Endothelial cell of umbilical vein (primary cell): ENCODE data around the gene SPRED1. TPM values are rescaled to one million over a fixed set of nuclear protein-coding genes. Genes with fewer than 3 reads are reported as not detected.

ENCODE experiments used
- BruUV-seq: library from RNA; stranded (reverse); fragments of 400-500 nt; replicated peaks from 2 replicates; lab custom pipeline; 2021; lab: Mats Ljungman, UMichigan
- CTCF ChIA-PET: fragments of 300-600, 350-600 bp; sonication (Branson Sonifier 250); formaldehyde crosslinking; loops from one replicate; lab custom pipeline; 2021; ENCODE audit warnings: antibody characterized with exemption, inconsistent platforms; lab: Charles Lee
- POLR2A ChIA-PET: fragments of 300-600, 350-600 bp; sonication (Branson Sonifier 250); formaldehyde crosslinking; loops from one replicate; lab custom pipeline; 2021; ENCODE audit warnings: antibody characterized with exemption, inconsistent platforms; lab: Charles Lee
- DNase-seq: peaks from one replicate; pipeline ENCODE4 v3.0.0-alpha.2; 2011; ENCODE audit warnings: low read depth, low spot score
- FAIRE-seq: peaks from 2 replicates; lab custom pipeline; 2011; peaks lifted over from hg19 to GRCh38; lab: Jason Lieb, UNC
- H2AFZ ChIP-seq: 2 replicates; pipeline ENCODE4 v1.6.0; 2012; ENCODE audit warnings: low read depth, low read length, control low read depth, inconsistent platforms
- H3K27ac ChIP-seq: 2 replicates; pipeline ENCODE4 v1.5.1; 2011; ENCODE audit warnings: low read depth, mild to moderate bottlenecking, control low read depth, low read length, moderate library complexity; ENCODE audit not compliant: insufficient read depth
- H3K27me3 ChIP-seq, 2 experiments: 2 replicates each; pipeline versions ENCODE4 v1.6.0 to v1.6.1; 2011; ENCODE audit warnings: low read length in 2 of 2, mixed read lengths in 1 of 2; ENCODE audit not compliant: control insufficient read depth in 2 of 2, insufficient read depth in 2 of 2
- H3K36me3 ChIP-seq, 2 experiments: 2 replicates in 1 of 2; 3 replicates in 1 of 2; pipeline ENCODE4 v1.5.1; 2011; ENCODE audit warnings: low read length in 2 of 2, mild to moderate bottlenecking in 1 of 2, moderate library complexity in 1 of 2; ENCODE audit not compliant: control insufficient read depth in 2 of 2, insufficient read depth in 2 of 2; ENCODE audit errors: extremely low read depth in 1 of 2
- H3K4me1 ChIP-seq: 3 replicates; pipeline ENCODE4 v1.5.1; 2011; ENCODE audit warnings: mild to moderate bottlenecking, low read length; ENCODE audit not compliant: control insufficient read depth, insufficient read depth; ENCODE audit errors: extremely low read depth
- H3K4me2 ChIP-seq: 2 replicates; pipeline ENCODE4 v1.6.1; 2011; ENCODE audit warnings: low read length, control low read depth, mixed read lengths; ENCODE audit not compliant: insufficient read depth
- H3K4me3 ChIP-seq, 3 experiments: fragments of 200-600 bp in 1 of 3; sonication (generic), shearing (Covaris generic) in 1 of 3; replicated peaks in 1 of 3; 2 replicates each; pipeline ENCODE4 v1.5.1; 2011 to 2016; ENCODE audit warnings: control low read depth in 3 of 3, low read length in 3 of 3, mild to moderate bottlenecking in 2 of 3, inconsistent platforms in 1 of 3, low read depth in 1 of 3, moderate library complexity in 1 of 3; ENCODE audit not compliant: insufficient read depth in 1 of 3
- H3K79me2 ChIP-seq: 2 replicates; pipeline ENCODE4 v1.6.0; 2012; ENCODE audit warnings: low read length, inconsistent platforms; ENCODE audit not compliant: control insufficient read depth, insufficient read depth
- H3K9ac ChIP-seq: replicated peaks from 2 replicates; pipeline ENCODE3; 2011; ENCODE audit warnings: low read length, control low read depth; ENCODE audit not compliant: insufficient read depth; ENCODE audit errors: extremely low read depth
- H3K9me1 ChIP-seq: replicated peaks from 3 replicates; pipeline ENCODE4 v1.6.0; 2011; ENCODE audit warnings: mild to moderate bottlenecking, low read length; ENCODE audit not compliant: control insufficient read depth, insufficient read depth; ENCODE audit errors: extremely low read depth
- H3K9me3 ChIP-seq: replicated peaks from 2 replicates; pipeline ENCODE4 v1.5.1; 2012; ENCODE audit warnings: low read length, inconsistent platforms; ENCODE audit not compliant: control insufficient read depth, insufficient read depth
- H4K20me1 ChIP-seq: replicated peaks from 2 replicates; pipeline ENCODE3; 2011; ENCODE audit warnings: mild to moderate bottlenecking, low read length; ENCODE audit not compliant: control insufficient read depth, insufficient read depth; ENCODE audit errors: extremely low read depth
- CTCF ChIP-seq, 2 donors: IDR thresholded peaks; 1 replicate in 1 of 2; 2 replicates in 1 of 2; pipeline ENCODE4 v1.5.1; 2011; ENCODE audit warnings: low read length in 2 of 2, mild to moderate bottlenecking in 2 of 2, moderate library complexity in 2 of 2, control low read depth in 1 of 2, inconsistent platforms in 1 of 2, low read depth in 1 of 2; ENCODE audit not compliant: insufficient read depth in 1 of 2; ENCODE audit errors: extremely low read depth in 1 of 2
- EZH2 ChIP-seq: IDR thresholded peaks from 2 replicates; pipeline ENCODE4 v1.6.1; 2012; ENCODE audit warnings: borderline replicate concordance, low read depth, mild to moderate bottlenecking, moderate library complexity, low read length, inconsistent platforms; ENCODE audit not compliant: severe bottlenecking
- FOS ChIP-seq: IDR thresholded peaks from 2 replicates; pipeline ENCODE4 v1.6.1; 2011; ENCODE audit warnings: mild to moderate bottlenecking, low read length, moderate library complexity, borderline replicate concordance; ENCODE audit not compliant: insufficient read depth
- GATA2 ChIP-seq: IDR thresholded peaks from 2 replicates; pipeline ENCODE4 v1.7.0; 2011; ENCODE audit warnings: low read depth, mild to moderate bottlenecking, moderate library complexity, mixed read lengths, low read length; ENCODE audit not compliant: insufficient read length, insufficient read depth
- JUN ChIP-seq: IDR thresholded peaks from 2 replicates; pipeline ENCODE4 v1.6.1; 2011; ENCODE audit warnings: borderline replicate concordance, low read depth; ENCODE audit not compliant: insufficient read length, insufficient read depth
- MAX ChIP-seq: IDR thresholded peaks from 2 replicates; pipeline ENCODE4 v1.6.1; 2011; ENCODE audit not compliant: insufficient read depth, insufficient read length
- MYC ChIP-seq: IDR thresholded peaks from one replicate; pipeline ENCODE4 v1.6.1; 2011; ENCODE audit warnings: mild to moderate bottlenecking, low read depth, low read length
- POLR2A ChIP-seq: IDR thresholded peaks from 2 replicates; pipeline ENCODE4 v1.6.1; 2012; ENCODE audit warnings: low read depth, mild to moderate bottlenecking, control low read depth, low read length
- POLR2AphosphoS5 ChIP-seq: IDR thresholded peaks from 2 replicates; pipeline ENCODE4 v1.6.1; 2012; ENCODE audit warnings: low read depth, mild to moderate bottlenecking, control low read depth, low read length, moderate library complexity; ENCODE audit not compliant: insufficient read depth
- dilution Hi-C: fragments of 300-500 bp; cut with MboI; formaldehyde crosslinking; loops from one replicate; pipeline ENCODE4 v1.15.0; 2019; ENCODE audit warnings: low sequenced_read_pairs; ENCODE audit not compliant: extremely low pct_ligation_motif_present
- intact Hi-C: fragments of 100-400 bp; cut with micrococcal nuclease; formaldehyde crosslinking; loops from one replicate; pipeline ENCODE4 v1.10.0; 2022
- polyA plus RNA-seq, 4 experiments: library from polyadenylated mRNA; depleted of rRNA in 3 of 4; stranded (reverse) in 3 of 4; unstranded in 1 of 4; fragments of >200 nt; gene quantifications; 2 replicates each; pipeline versions ENCODE4 v1.2.1 to v1.2.3, GENCODE V29; 2011 to 2012; ENCODE audit warnings: missing spikeins in 1 of 4
- total RNA-seq: library from RNA; stranded (reverse); gene quantifications from 2 replicates; pipeline ENCODE4 v1.2.3, GENCODE V29; 2021

SPRED1 gene
- total and polyA plus RNA-seq, 2 donors (not counting 3 experiments of a cell fraction or from before 2014, with no cell fraction given) = 1.3 to 10.7 TPM

- no peaks in the 10 kb centered on the region for H3K9me3 ChIP-seq
- no peak overlapping the region for H3K9ac ChIP-seq
- no TSS peak for BruUV-seq
- H4K20me1 ChIP-seq = no peaks in the 10 kb centered on the region
- H3K4me3 ChIP-seq = no peak overlapping the region
- no peaks in the 10 kb centered on the region for H3K4me1 ChIP-seq
- H3K36me3 ChIP-seq = no peaks in the 10 kb centered on the region
- no peak for FAIRE-seq
- intact Hi-C loops = no loop called here
- H3K4me2 ChIP-seq = no peak overlapping the region
- no peak overlapping the region for H2AFZ ChIP-seq
- ChIA-PET POLR2A (no interaction called here), CTCF (no interaction called here)
- no peak overlapping the region for H3K27ac ChIP-seq
- H3K9me1 ChIP-seq = no peaks in the 10 kb centered on the region
- peaks cover 31 to 42% of the 10 kb centered on the region in 2 experiments for H3K27me3 ChIP-seq
- dilution Hi-C loops = no loop called here
- TF ChIP-seq POLR2A = no peak
- no peak for TF ChIP-seq GATA2
- TF ChIP-seq MYC = no peak
- TF ChIP-seq CTCF (IDR thresholded peaks at IDR 0.05; ENCODE audit: extremely low read depth in 1 of 2, insufficient read depth in 1 of 2, low read depth in 1 of 2, low read length in 2 of 2) = no peak
- no peak for TF ChIP-seq EZH2
- no peak for TF ChIP-seq MAX
- TF ChIP-seq JUN = no peak
- no peak for TF ChIP-seq FOS
- no peak for TF ChIP-seq POLR2AphosphoS5
- DNase-seq = no peak
- H3K79me2 ChIP-seq = no peaks in the 10 kb centered on the region
Observed at GRCh38 chr15:38211811-38212210, 40.8 kb upstream of the SPRED1 start.
